Muscle layer of colon (tissue), 2 donors: Measurements from ENCODE around the gene TMEM209.
"Not testable (repeated sequence)": the region's sequence is repeated elsewhere in the genome, so short reads cannot be mapped to it uniquely, and the experiment has no call there.

ENCODE experiments used
- H3K27ac ChIP-seq: one replicate; pipeline ENCODE4 v1.7.0; 2013; ENCODE audit warnings: low read depth, mild to moderate bottlenecking, low read length, moderate library complexity
- H3K27me3 ChIP-seq, 2 donors: one replicate each; pipeline ENCODE4 v1.7.0; 2013; ENCODE audit warnings: low read length in 2 of 2, mild to moderate bottlenecking in 2 of 2; ENCODE audit not compliant: insufficient read depth in 2 of 2, control insufficient read depth in 1 of 2
- H3K36me3 ChIP-seq: one replicate; pipeline ENCODE4 v1.7.0; 2013; ENCODE audit warnings: mild to moderate bottlenecking, low read length; ENCODE audit not compliant: insufficient read depth
- H3K4me1 ChIP-seq: one replicate; pipeline ENCODE4 v1.7.0; 2013; ENCODE audit warnings: mild to moderate bottlenecking, low read length; ENCODE audit not compliant: insufficient read depth
- H3K4me3 ChIP-seq, 2 donors: one replicate each; pipeline ENCODE4 v1.7.0; 2013; ENCODE audit warnings: low read length in 2 of 2, low read depth in 1 of 2, mild to moderate bottlenecking in 1 of 2, moderate library complexity in 1 of 2
- H3K9ac ChIP-seq: one replicate; pipeline ENCODE4 v1.7.0; 2013; ENCODE audit warnings: low read length
- H3K9me3 ChIP-seq: one replicate; pipeline ENCODE4 v1.7.0; 2013; ENCODE audit warnings: mild to moderate bottlenecking, low read length
- donor health status: abdominal sarcoma.
- donor health status: Adenocarcinoma of cecum.

Gene TMEM209

GRCh38 chr7:130189343-130189742 is 15.9 kb downstream of the TMEM209 start:
- Histone ChIP-seq H3K4me3 (no peak overlapping the region), H3K9me3 (no peaks in the 10 kb centered on the region), H3K4me1 (no peaks in the 10 kb centered on the region), H3K9ac (no peak overlapping the region), H3K27me3 (no peaks in the 10 kb centered on the region), H3K27ac (no peak overlapping the region), H3K36me3 (peaks cover 29% of the 10 kb centered on the region)

- Histone ChIP-seq H3K4me1 (no peaks in the 10 kb centered on the region), H3K4me3 (no peak overlapping the region), H3K9ac (no peak overlapping the region), H3K36me3 (peaks cover 41% of the 10 kb centered on the region), H3K27ac (no peak overlapping the region), H3K27me3 (no peaks in the 10 kb centered on the region), H3K9me3 (no peaks in the 10 kb centered on the region)
Measured at GRCh38 chr7:130187360-130187759, 17.8 kb downstream of the TMEM209 start.

- H3K9ac ChIP-seq, H3K9me3 ChIP-seq, H3K4me1 ChIP-seq, H3K27me3 ChIP-seq, H3K4me3 ChIP-seq, H3K27ac ChIP-seq: not testable (repeated sequence)
- H3K36me3 ChIP-seq: peaks cover 41% of the 10 kb centered on the region
Measured at GRCh38 chr7:130184349-130184748, 20.9 kb downstream of the TMEM209 start.

DNA sequence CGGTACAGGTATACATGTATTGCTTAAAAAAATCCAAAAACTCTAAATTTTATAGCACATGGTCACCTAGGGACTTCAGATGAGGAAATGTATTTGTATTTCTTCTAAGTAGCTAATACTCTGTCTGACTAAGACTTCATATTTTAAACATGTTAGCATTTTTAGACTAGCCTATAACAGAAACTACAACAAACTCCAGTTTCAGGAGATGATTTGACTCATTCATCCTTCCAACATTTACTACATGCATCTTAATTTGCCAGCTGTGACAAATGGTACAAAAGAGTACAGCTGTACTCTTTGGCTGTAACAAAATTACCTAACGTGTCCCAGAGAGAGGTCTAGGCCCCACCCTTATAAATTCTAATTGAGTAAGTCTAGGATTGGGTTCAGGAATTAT is 22.2 kb downstream of the TMEM209 start:
- peaks cover 48% of the 10 kb centered on the region for H3K36me3 ChIP-seq
- H3K27me3 ChIP-seq: no peaks in the 10 kb centered on the region
- H3K27ac ChIP-seq: no peak overlapping the region
- H3K4me3 ChIP-seq: no peak overlapping the region
- no peaks in the 10 kb centered on the region for H3K4me1 ChIP-seq
- H3K9ac ChIP-seq: no peak overlapping the region
- no peaks in the 10 kb centered on the region for H3K9me3 ChIP-seq

- no peaks in the 10 kb centered on the region for H3K27me3 ChIP-seq
- H3K36me3 ChIP-seq: peaks cover 48% of the 10 kb centered on the region
Measured at GRCh38 chr7:130181263-130181605, 24.0 kb downstream of the TMEM209 start.

GRCh38 chr7:130180571-130181262 is 24.5 kb downstream of the TMEM209 start:
- no peaks in the 10 kb centered on the region for H3K9me3 ChIP-seq
- peaks cover 48% of the 10 kb centered on the region for H3K36me3 ChIP-seq
- no peak overlapping the region for H3K27ac ChIP-seq
- H3K4me3 ChIP-seq: no peak overlapping the region
- H3K9ac ChIP-seq: no peak overlapping the region
- H3K4me1 ChIP-seq: no peaks in the 10 kb centered on the region
- H3K27me3 ChIP-seq: no peaks in the 10 kb centered on the region

More at GRCh38 chr7:130181263-130181605, 24.0 kb downstream of the TMEM209 start:
- Histone ChIP-seq H3K27ac (no peak overlapping the region), H3K4me3 (no peak overlapping the region), H3K9ac (no peak overlapping the region), H3K9me3 (no peaks in the 10 kb centered on the region), H3K4me1 (no peaks in the 10 kb centered on the region)

DNA sequence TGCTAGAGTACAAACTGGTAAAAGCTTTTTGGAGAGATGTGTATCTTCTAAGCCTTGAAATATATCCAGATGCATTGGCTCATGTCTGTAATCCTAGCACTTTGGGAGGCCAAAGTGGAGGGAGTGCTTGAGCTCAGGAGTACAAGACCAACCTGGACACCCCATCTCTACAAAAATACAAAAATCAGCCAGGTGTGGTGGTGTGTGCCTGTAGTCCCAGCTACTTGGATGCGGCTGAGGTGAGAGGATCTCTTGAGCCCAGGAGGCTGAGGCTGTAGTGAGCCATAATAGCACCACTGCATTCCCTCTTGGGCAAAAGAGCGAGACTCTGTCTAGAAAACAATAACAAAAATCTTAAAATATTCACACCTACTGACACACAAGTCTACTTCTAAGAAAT is 25.6 kb downstream of the TMEM209 start:
- no peak overlapping the region for H3K27ac ChIP-seq
- H3K27me3 ChIP-seq: no peaks in the 10 kb centered on the region
- no peak overlapping the region for H3K4me3 ChIP-seq
- H3K9me3 ChIP-seq: no peaks in the 10 kb centered on the region
- no peak overlapping the region for H3K9ac ChIP-seq
- H3K4me1 ChIP-seq: no peaks in the 10 kb centered on the region
- peaks cover 42% of the 10 kb centered on the region for H3K36me3 ChIP-seq

DNA sequence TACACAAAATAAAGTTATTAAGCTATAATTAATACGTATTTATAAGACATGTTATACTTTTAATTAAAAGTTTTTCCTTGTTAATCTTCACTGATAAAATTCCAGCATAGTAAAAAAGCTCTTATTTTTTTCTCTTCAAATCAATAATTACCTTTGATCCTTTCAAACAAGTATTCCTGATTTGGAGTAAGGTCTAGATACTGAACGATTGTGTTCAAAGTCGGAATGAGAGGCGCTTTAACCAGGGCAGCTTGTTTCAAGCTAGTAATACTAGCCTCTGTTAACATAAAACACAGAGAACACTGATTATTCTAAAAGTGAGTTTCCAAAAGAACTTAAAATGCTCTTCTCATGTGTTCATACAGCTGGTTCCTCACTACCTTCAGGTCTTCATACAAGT is 27.0 kb downstream of the TMEM209 start:
- Histone ChIP-seq H3K9ac (no peak overlapping the region), H3K27me3 (no peaks in the 10 kb centered on the region), H3K36me3 (peaks cover 37% of the 10 kb centered on the region), H3K27ac (no peak overlapping the region), H3K4me3 (no peak overlapping the region), H3K9me3 (no peaks in the 10 kb centered on the region), H3K4me1 (no peaks in the 10 kb centered on the region)

DNA sequence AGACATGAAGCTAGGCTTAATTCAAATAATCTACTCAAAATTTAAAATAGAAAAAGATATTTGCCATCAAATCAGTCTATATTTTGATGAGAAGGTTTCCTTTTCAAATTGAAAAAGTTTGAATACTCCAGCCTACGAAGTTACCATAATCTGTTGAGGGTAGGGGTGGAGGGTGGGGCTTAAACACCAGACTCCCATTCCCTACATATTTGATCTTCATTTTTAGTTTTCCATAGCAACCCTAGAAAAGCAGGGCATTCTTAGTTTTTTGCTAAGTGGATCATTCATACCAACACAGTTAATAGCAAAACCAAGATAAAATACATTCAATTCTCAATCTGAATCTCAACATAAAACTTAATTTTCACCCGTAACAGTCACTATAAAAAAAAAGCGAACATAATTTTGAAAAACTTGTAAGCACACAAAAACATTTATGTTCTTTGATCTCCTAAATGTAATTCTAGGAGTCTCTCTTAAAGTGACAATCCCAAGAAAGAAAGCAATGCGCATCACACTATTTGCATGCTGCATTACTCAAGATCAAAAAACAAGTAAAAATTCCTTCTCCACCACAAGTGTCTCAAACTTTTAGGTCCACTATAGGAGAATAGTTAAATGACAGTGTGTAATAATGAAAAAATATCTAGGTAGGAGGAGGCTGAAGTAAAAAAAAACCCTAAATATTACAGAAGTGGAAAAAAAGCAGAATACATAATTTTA is 30.8 kb downstream of the TMEM209 start:
- Histone ChIP-seq H3K9me3 (no peaks in the 10 kb centered on the region), H3K4me1 (no peaks in the 10 kb centered on the region), H3K36me3 (peaks cover 31% of the 10 kb centered on the region), H3K4me3 (no peak overlapping the region), H3K27me3 (no peaks in the 10 kb centered on the region), H3K9ac (no peak overlapping the region), H3K27ac (no peak overlapping the region)

GRCh38 chr7:130162196-130162595 is 43.0 kb downstream of the TMEM209 start:
- no peaks in the 10 kb centered on the region for H3K27me3 ChIP-seq
- H3K4me1 ChIP-seq: no peaks in the 10 kb centered on the region

GRCh38 chr7:130160455-130160854 is 44.8 kb downstream of the TMEM209 start:
- H3K27ac ChIP-seq: no peak overlapping the region
- H3K27me3 ChIP-seq: no peaks in the 10 kb centered on the region
- no peak overlapping the region for H3K4me3 ChIP-seq
- H3K36me3 ChIP-seq: peaks cover 23% of the 10 kb centered on the region
- H3K4me1 ChIP-seq: no peaks in the 10 kb centered on the region
- H3K9ac ChIP-seq: no peak overlapping the region
- no peaks in the 10 kb centered on the region for H3K9me3 ChIP-seq

More at GRCh38 chr7:130162196-130162595, 43.0 kb downstream of the TMEM209 start:
- no peak overlapping the region for H3K27ac ChIP-seq
- H3K36me3 ChIP-seq: peaks cover 23% of the 10 kb centered on the region
- no peak overlapping the region for H3K4me3 ChIP-seq
- H3K9ac ChIP-seq: no peak overlapping the region
- H3K9me3 ChIP-seq: no peaks in the 10 kb centered on the region

- Histone ChIP-seq H3K36me3 (peaks cover 22% of the 10 kb centered on the region), H3K9me3 (no peaks in the 10 kb centered on the region), H3K27me3 (no peaks in the 10 kb centered on the region), H3K4me1 (no peaks in the 10 kb centered on the region), H3K4me3 (no peak overlapping the region), H3K27ac (no peak overlapping the region), H3K9ac (no peak overlapping the region)
Measured at GRCh38 chr7:130160023-130160422, 45.2 kb downstream of the TMEM209 start.
